Measurements from ENCODE around the gene RUBCN.
"Not testable (repeated sequence)": the region's sequence is repeated elsewhere in the genome, so short reads cannot be mapped to it uniquely, and the experiment has no call there.

The RUBCN gene

DNA sequence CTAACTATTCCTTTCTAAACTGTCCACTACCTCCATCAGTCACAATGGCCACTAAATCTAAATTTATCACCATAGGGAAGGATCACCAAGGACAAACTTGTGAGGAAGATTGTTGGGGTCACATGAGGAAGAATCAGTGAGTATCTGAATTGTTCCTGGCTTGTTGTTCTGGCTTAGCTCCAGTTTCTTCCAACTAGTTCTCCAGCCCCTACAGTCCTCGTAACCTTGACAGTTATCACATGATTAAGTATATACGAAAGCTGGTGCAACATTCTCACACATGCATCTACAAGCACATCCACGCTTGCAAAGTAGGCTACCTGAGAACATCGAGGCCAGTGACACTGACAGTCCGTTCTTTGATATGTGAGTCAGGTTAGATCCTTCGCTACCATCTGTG lies 46.0 kb downstream of the RUBCN start:
- DNase-seq (ENCODE audit: low spot score in 2 of 2) = no peak
- in situ Hi-C loops (cut with MboI; ENCODE audit: low sequenced_read_pairs) = no loop called here
- Histone ChIP-seq H3K36me3 (replicated peaks) (peaks cover 7% of the 10 kb centered on the region; the same call in 1 of the 2 replicates), H3K27me3 (ENCODE audit: low read depth) (no peaks in the 10 kb centered on the region), H3K4me1 (no peaks in the 10 kb centered on the region), H3K4me3 (no peak overlapping the region), H3K9me3 (no peaks in the 10 kb centered on the region)

DNA sequence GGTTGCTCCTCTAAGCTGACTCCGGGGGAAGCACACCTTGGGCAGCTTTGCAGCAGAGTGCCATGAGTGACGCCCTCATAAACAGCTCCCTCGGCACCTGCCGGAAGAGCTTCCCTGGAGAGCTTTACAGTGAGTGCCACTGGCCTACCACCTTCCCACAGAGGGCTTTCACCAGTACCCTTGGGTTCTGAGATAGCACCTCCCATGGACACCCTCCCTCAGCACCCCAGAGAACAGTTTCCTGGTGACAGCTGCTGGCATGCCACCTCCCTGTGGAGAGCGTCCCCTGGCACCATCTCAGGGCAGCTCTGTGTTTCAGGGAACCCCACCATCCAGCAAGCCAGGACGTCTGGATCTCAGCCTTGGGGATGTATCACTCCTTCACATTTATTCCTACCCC lies 49.1 kb downstream of the RUBCN start:
- Histone ChIP-seq H3K4me1 (no peaks in the 10 kb centered on the region), H3K4me3 (no peak overlapping the region), H3K27me3 (ENCODE audit: low read depth) (no peaks in the 10 kb centered on the region), H3K9me3 (no peaks in the 10 kb centered on the region), H3K36me3 (replicated peaks) (no peaks in the 10 kb centered on the region; the same call in 1 of the 2 replicates)
- in situ Hi-C loops (cut with MboI; ENCODE audit: low sequenced_read_pairs) = no loop called here
- DNase-seq (ENCODE audit: low spot score in 2 of 2) = no peak

DNA sequence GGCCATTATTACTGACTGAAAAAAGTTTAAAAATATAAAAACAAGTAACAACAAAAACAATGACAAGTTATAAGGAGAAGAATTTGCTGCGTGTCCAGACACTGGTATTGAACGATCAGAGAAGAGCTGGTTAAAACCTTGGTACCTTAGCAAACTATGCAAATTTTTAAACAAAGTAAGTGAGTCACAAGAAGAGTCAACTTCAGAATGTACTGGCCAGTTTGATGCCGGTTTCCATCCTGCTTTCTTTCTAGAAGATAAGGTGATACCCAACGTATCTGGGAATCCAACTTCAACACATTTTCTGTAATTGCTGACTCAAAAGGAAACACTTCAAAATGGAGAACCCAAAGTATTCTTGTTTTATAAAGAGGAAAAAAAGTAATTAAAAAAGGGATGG lies 49.8 kb downstream of the RUBCN start:
- no peaks in the 10 kb centered on the region for H3K27me3 ChIP-seq (ENCODE audit: low read depth)
- no peak overlapping the region for H3K4me3 ChIP-seq
- DNase-seq (ENCODE audit: low spot score in 2 of 2) = no peak
- in situ Hi-C loops (cut with MboI; ENCODE audit: low sequenced_read_pairs) = no loop called here
- H3K9me3 ChIP-seq = no peaks in the 10 kb centered on the region
- peaks cover under 1% of the 10 kb centered on the region; the same call in 1 of the 2 replicates for H3K36me3 ChIP-seq (replicated peaks)
- H3K4me1 ChIP-seq = no peaks in the 10 kb centered on the region

DNA sequence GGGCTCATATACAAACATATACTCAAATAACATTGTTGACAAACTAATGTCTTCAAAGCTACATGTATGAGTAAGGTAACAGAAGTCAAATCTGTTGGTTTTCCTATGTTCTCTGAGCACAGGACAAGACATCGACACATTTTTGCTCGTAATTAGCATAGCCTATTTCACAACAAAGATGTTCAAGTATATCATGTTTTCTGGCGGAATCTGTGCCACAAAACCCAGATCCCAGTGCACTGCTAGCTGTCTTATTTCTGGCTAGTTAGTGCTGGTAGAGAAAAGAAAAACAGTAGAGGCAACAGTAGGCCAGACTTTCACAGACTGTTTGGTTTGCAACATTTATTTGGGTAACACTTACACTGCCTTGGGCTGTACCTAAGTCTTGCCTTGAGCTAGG lies 51.2 kb downstream of the RUBCN start:
- H3K36me3 ChIP-seq (replicated peaks) = peaks cover 9% of the 10 kb centered on the region
- no peak for DNase-seq (ENCODE audit: low spot score in 2 of 2)
- H3K4me3 ChIP-seq = no peak overlapping the region
- H3K4me1 ChIP-seq = no peaks in the 10 kb centered on the region
- H3K27me3 ChIP-seq (ENCODE audit: low read depth) = no peaks in the 10 kb centered on the region
- no peaks in the 10 kb centered on the region for H3K9me3 ChIP-seq
- in situ Hi-C loops (cut with MboI; ENCODE audit: low sequenced_read_pairs) = no loop called here

DNA sequence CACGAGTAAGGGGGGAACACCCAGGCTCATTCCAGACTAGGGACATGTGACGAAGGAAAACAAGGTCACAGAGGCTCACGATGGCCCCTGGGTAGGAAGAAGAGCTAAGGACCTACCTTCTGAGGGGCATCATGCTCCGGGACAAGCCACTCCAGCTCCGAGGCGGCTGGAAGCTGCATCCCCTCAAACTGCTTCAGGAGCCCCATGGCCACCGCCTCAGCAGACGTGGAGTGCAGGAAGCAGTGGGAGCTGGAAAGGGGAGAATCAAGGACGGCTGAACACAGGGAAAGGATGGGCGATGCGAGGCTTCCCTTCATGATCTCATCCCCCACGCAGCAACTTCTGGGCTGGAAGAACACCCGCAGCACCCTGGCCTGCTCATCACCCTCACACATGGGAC lies 53.5 kb downstream of the RUBCN start:
- no peak for DNase-seq (ENCODE audit: low spot score in 2 of 2)
- Histone ChIP-seq H3K36me3 (replicated peaks) (peaks cover 9% of the 10 kb centered on the region), H3K9me3 (no peaks in the 10 kb centered on the region), H3K4me3 (no peak overlapping the region), H3K27me3 (ENCODE audit: low read depth) (no peaks in the 10 kb centered on the region), H3K4me1 (no peaks in the 10 kb centered on the region)
- in situ Hi-C loops (cut with MboI; ENCODE audit: low sequenced_read_pairs) = no loop called here

DNA sequence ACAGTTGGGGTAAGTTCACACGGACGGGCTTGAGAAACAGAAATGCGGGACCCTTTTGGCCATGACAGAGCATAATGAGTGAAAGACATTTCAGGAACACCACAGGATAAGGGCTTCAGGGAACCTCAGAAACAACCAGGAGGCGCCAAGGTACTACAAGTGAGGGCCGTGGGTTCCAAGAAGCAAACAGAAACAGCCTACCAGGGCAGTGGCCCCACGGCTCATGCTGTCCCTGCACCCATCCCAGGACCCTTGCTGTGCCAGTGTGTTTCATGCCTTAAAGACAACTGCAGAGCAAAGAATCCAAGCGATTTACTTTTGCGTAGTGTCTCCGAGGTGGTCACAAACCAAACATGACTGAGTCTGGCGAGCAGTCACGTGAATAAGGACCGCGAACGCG lies 54.0 kb downstream of the RUBCN start:
- H3K36me3 ChIP-seq (replicated peaks) = peaks cover 9% of the 10 kb centered on the region
- no peak overlapping the region for H3K4me3 ChIP-seq
- in situ Hi-C loops (cut with MboI; ENCODE audit: low sequenced_read_pairs) = no loop called here
- no peaks in the 10 kb centered on the region for H3K4me1 ChIP-seq
- H3K9me3 ChIP-seq = no peaks in the 10 kb centered on the region
- no peaks in the 10 kb centered on the region for H3K27me3 ChIP-seq (ENCODE audit: low read depth)
- no peak for DNase-seq (ENCODE audit: low spot score in 2 of 2)

DNA sequence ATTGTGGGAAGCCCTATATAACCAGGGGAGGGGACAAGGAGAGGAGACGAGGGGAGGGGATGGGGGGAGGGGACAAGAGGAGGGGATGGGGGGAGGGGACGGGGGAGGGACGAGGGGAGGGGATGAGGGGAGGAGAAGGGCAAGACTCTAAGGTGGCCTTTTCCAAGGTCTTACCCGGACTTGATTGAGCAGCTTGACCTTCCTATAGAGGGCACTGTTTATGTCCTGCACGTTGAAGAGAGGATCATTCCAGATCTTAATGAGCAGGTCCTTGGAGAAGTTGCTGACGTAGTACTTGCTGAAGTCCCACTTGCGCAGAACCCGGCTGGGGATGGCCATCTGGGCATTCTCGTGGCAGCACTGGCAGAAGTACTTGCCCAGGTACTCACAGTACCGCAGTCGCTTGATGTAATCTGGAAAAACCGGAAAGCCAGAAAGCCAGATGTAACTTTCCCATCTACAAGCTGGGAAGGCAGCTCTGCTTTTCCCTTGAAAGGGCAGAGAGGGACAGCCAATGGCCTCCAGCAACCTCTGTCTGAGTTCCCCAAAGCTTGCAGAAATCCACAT lies 55.7 kb downstream of the RUBCN start:
- in situ Hi-C loops (cut with MboI; ENCODE audit: low sequenced_read_pairs) = no loop called here
- Histone ChIP-seq H3K4me3 (no peak overlapping the region), H3K9me3 (no peaks in the 10 kb centered on the region), H3K36me3 (replicated peaks) (peaks cover 17% of the 10 kb centered on the region), H3K4me1 (no peaks in the 10 kb centered on the region), H3K27me3 (ENCODE audit: low read depth) (no peaks in the 10 kb centered on the region)
- no peak for DNase-seq (ENCODE audit: low spot score in 2 of 2)

DNA sequence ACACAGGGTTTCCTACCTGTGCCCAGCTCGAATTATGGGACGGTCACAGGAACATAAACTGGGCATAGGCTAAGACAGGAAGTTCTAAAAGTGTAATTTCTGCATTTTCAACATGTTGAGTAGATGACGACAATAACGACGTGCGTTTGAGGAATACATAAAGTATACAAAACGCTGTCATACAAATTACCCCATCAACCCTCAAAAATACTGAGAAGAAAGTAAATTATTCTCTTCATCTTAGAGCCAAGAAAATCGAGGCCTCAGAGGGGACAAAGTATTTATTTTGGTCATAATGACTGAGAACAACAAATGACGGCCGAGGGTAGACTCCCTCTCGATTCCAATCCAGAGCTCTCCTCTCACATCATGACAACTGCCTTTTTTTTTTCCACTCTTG lies 60.8 kb downstream of the RUBCN start:
- no peaks in the 10 kb centered on the region for H3K27me3 ChIP-seq (ENCODE audit: low read depth)
- in situ Hi-C loops (cut with MboI; ENCODE audit: low sequenced_read_pairs) = no loop called here
- no peaks in the 10 kb centered on the region for H3K4me1 ChIP-seq
- no peak overlapping the region for H3K4me3 ChIP-seq
- no peak for DNase-seq (ENCODE audit: low spot score in 2 of 2)
- H3K9me3 ChIP-seq = no peaks in the 10 kb centered on the region
- H3K36me3 ChIP-seq (replicated peaks) = peaks cover 16% of the 10 kb centered on the region

DNA sequence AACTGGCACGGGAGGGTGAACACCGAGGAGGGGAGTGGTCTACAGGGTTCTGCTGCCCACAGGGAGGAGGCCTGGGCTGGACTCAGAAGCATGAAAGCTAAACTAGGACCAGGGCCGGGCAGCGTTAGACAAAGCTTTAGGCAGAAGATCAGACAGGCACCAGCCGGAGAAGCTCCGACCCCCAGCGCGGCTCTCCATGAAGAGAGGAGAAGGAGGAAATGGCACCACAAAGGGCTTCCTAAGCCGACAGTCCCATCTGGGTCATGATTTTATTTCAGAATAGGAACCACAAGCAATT lies 61.2 kb downstream of the RUBCN start:
- Histone ChIP-seq H3K4me3 (no peak overlapping the region), H3K4me1 (no peaks in the 10 kb centered on the region), H3K9me3 (no peaks in the 10 kb centered on the region), H3K36me3 (replicated peaks) (peaks cover 16% of the 10 kb centered on the region), H3K27me3 (ENCODE audit: low read depth) (no peaks in the 10 kb centered on the region)
- in situ Hi-C loops (cut with MboI; ENCODE audit: low sequenced_read_pairs) = no loop called here
- DNase-seq (ENCODE audit: low spot score in 2 of 2) = no peak

DNA sequence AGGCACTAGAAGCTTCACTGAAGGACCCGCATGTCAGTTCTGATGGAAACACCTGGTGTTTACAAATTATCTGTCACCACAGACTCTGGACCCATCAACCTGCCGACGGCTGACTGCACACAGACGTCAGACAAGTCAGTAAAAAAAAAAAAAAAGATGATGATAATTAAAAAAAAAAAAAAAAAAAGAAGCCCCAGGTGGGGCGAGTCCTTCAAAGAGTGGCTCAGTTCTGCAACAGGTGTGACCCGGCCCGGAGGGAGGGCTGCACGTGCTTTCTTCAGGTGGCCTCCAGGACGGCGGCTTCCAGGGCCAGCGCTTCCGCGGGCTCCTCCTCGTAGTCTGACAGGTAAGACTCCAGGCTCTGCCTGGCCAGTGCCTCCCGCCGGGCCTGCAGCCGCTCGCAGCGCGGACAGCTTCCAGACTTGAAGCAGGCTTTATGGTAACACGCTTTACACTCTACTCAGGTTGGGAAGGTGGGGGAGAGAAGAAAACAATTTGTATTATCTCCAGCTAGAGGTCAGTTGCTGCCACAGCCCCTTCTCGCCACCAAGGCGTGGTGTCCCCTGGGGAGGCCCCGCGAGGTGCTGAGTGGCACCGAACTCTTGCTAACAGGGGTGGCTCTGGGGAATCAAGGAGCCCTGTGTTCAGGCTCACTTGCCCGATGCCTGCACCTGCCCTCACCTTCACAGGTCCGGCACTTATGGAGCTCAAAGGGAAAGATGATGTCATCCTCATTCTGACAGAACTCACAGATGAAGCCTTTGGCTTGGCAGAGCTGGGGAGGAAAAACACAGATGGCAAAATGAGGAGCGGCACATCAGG lies 61.8 kb downstream of the RUBCN start:
- in situ Hi-C loops (cut with MboI; ENCODE audit: low sequenced_read_pairs) = no loop called here
- H3K36me3 ChIP-seq (replicated peaks) = peaks cover 16% of the 10 kb centered on the region
- no peaks in the 10 kb centered on the region for H3K4me1 ChIP-seq
- no peaks in the 10 kb centered on the region for H3K9me3 ChIP-seq
- no peaks in the 10 kb centered on the region for H3K27me3 ChIP-seq (ENCODE audit: low read depth)
- H3K4me3 ChIP-seq = no peak overlapping the region
- no peak for DNase-seq (ENCODE audit: low spot score in 2 of 2)

DNA sequence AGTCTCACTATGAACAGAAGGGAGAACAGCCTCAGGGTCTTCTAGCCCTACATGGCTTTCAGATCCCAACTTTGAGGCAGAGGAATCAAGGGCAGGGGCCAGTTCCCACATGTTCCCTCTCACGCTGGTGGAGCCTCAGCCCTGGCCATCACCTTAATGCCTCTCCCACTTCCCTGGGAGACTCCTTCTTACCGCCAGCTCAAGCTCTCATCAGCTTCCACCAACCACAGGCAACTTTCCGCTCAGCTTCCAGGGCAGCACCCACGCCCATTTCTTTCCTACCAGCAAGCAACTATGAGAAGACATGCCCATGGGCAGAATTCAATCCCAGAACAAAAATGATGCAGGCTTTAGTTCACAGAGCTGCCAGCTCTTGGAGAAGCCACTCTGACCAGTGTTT lies 63.5 kb downstream of the RUBCN start:
- Histone ChIP-seq H3K27me3 (ENCODE audit: low read depth) (no peaks in the 10 kb centered on the region), H3K4me3 (no peak overlapping the region), H3K4me1 (no peaks in the 10 kb centered on the region), H3K9me3 (no peaks in the 10 kb centered on the region), H3K36me3 (replicated peaks) (peaks cover 16% of the 10 kb centered on the region)
- in situ Hi-C loops (cut with MboI; ENCODE audit: low sequenced_read_pairs) = no loop called here
- DNase-seq (ENCODE audit: low spot score in 2 of 2) = no peak

DNA sequence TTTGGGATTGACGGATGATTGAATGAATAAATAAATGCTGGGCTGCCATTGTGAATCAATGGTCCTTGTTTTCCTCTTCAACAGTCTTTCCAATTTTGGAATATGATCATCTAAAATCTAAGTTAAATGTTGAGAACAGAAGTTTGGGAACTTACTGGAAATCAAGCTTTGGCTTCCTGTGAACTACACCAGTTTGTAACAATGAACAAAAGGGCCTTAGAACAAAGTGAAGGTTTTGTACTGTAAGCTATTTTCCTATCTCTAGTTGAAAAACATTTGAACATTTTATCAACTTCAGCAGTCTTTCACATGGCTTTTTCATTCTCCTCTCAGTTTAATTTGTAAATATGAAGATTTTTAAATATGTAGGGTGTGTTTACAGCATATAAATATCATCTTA lies 66.3 kb downstream of the RUBCN start:
- Histone ChIP-seq H3K9me3 (no peaks in the 10 kb centered on the region), H3K4me3 (no peak overlapping the region), H3K4me1 (no peaks in the 10 kb centered on the region), H3K36me3 (replicated peaks) (peaks cover 6% of the 10 kb centered on the region), H3K27me3 (ENCODE audit: low read depth) (no peaks in the 10 kb centered on the region)
- no peak for DNase-seq (ENCODE audit: low spot score in 2 of 2)
- in situ Hi-C loops (cut with MboI; ENCODE audit: low sequenced_read_pairs) = no loop called here

DNA sequence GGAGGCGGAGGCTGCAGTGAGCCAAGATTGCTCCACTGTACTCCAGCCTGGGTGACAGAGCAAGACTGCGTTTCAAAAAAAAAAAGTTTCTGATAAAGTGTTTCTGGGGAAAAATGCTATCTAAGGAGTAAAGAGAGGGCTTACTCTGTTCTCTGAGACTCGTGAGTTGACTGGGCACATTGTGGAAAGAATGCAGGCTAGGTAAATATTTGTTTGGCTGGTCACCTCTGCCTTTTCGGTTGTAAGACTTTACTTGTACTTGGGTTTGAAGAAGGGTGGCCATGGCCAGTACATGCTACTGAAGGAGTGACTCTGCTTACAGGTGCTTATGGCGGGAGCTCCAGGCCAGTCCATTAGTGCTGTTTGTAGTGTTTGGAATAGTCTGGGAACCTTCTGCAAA lies 68.7 kb downstream of the RUBCN start:
- no peak overlapping the region for H3K4me3 ChIP-seq
- no peaks in the 10 kb centered on the region for H3K9me3 ChIP-seq
- no peaks in the 10 kb centered on the region for H3K36me3 ChIP-seq (replicated peaks)
- no peak for DNase-seq (ENCODE audit: low spot score in 2 of 2)
- H3K4me1 ChIP-seq = no peaks in the 10 kb centered on the region
- in situ Hi-C loops (cut with MboI; ENCODE audit: low sequenced_read_pairs) = no loop called here
- no peaks in the 10 kb centered on the region for H3K27me3 ChIP-seq (ENCODE audit: low read depth)

DNA sequence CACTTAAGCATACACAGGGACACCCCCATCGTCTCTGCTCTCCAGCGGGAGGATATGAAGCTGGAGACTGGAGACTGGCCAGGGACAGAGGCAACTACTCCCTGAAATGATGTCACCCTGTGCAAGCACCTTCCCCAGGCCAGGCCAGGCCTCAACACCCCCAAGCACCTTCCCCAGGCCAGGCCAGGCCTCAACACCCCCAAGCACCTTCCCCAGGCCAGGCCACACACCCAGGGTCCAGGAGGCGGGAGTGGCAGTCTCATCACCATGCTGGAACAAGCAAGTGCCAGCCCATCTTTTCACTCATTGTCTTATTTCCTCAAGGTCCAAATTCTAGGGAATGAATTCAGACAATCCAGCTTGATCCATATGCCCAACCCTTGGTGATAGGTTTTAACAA lies 69.4 kb downstream of the RUBCN start:
- DNase-seq (ENCODE audit: low spot score in 2 of 2); H3K27me3 ChIP-seq (ENCODE audit: low read depth); H3K4me3 ChIP-seq; H3K9me3 ChIP-seq; in situ Hi-C loops (cut with MboI; ENCODE audit: low sequenced_read_pairs); H3K4me1 ChIP-seq; H3K36me3 ChIP-seq (replicated peaks): not testable (repeated sequence)
